GM12865 (cell line): ENCODE results near the gene FMN2.

ENCODE experiments used
- DNase-seq: peaks from one replicate; pipeline ENCODE4 v3.0.0; 2010; ENCODE audit warnings: low read depth
- H3K4me3 ChIP-seq: 2 replicates; pipeline ENCODE4 v1.5.1; 2011; ENCODE audit warnings: mild to moderate bottlenecking, low read depth, low read length, control low read depth
- CTCF ChIP-seq: IDR thresholded peaks from 2 replicates; pipeline ENCODE4 v1.5.1; 2011; ENCODE audit warnings: low read length, control low read depth, low read depth, inconsistent platforms; ENCODE audit not compliant: insufficient read depth; ENCODE audit errors: missing control alignments

Gene FMN2

GRCh38 chr1:240329443-240329842 is 237.8 kb downstream of the FMN2 start:
- no peak for TF ChIP-seq CTCF
- no peak overlapping the region for H3K4me3 ChIP-seq
- DNase-seq = no peak

GRCh38 chr1:240332672-240333071 is 241.0 kb downstream of the FMN2 start:
- H3K4me3 ChIP-seq = no peak overlapping the region
- DNase-seq = no peak
- no peak for TF ChIP-seq CTCF

- no peak for TF ChIP-seq CTCF
- DNase-seq = no peak
- H3K4me3 ChIP-seq = no peak overlapping the region
Measured at GRCh38 chr1:240337781-240338180, 246.1 kb downstream of the FMN2 start.

GRCh38 chr1:240338837-240339236 is 247.2 kb downstream of the FMN2 start:
- no peak for DNase-seq
- no peak for TF ChIP-seq CTCF
- H3K4me3 ChIP-seq = no peak overlapping the region

GRCh38 chr1:240341365-240342250 is 249.9 kb downstream of the FMN2 start:
- no peak overlapping the region for H3K4me3 ChIP-seq
- no peak for DNase-seq
- TF ChIP-seq CTCF = no peak

GRCh38 chr1:240342251-240342625 is 250.6 kb downstream of the FMN2 start:
- no peak for DNase-seq
- no peak for TF ChIP-seq CTCF

GRCh38 chr1:240343045-240343444 is 251.4 kb downstream of the FMN2 start:
- no peak overlapping the region for H3K4me3 ChIP-seq
- DNase-seq = no peak
- TF ChIP-seq CTCF = no peak

More at GRCh38 chr1:240342251-240342625, 250.6 kb downstream of the FMN2 start:
- no peak overlapping the region for H3K4me3 ChIP-seq
